ENCODE results near the gene ZNF277. TPM values are rescaled to one million over a fixed set of nuclear protein-coding genes. Genes with fewer than 3 reads are reported as not detected.

Gene ZNF277
- total RNA-seq, 6 donors from 2014 or later, result 20.8 to 63.1 (median 34.8) TPM

DNA sequence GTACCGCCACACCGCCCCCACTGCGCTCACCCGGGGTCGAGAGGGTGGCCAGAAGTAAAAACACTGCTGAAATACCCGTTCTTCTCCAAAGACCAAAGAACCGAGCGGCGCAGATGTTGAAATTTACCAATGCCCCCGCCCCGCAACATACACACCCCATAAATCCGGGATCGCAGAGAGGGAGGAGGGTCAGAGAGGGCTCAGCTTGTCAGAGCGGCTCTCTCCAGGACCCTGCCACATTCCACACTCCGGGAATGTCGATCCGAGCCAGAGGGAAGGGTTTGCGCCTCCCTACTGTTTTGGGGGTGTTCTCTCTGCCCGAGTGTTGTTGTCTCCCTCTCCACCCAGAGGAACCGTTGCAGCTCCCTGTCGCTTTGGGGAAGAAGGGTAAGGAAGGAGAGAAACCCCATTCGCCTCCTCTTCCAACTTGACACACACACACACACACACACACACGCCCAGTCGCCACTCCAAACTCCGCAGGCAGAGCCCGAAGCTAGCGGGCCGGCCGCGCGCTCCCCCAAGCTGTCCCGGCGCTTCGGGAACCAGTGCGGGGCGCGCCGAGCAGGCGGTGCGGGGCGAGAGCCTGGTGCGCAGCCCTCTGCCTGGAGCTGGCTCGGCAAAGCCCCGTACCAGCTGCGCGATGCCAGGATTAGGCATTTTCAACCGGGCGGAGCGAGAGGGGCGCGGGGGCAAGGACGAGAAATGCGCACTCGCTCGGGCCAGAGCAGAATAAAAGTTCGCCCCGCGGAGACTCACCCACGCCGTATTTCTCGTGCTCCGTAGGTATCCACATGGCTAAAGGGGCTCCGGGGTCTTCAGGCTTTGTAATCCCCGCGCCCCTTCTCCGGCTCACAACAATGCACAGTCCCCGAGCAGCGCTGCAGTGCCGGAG lies 905 bp upstream of the ZNF277 start:
- TF ChIP-seq, protein P1, sequence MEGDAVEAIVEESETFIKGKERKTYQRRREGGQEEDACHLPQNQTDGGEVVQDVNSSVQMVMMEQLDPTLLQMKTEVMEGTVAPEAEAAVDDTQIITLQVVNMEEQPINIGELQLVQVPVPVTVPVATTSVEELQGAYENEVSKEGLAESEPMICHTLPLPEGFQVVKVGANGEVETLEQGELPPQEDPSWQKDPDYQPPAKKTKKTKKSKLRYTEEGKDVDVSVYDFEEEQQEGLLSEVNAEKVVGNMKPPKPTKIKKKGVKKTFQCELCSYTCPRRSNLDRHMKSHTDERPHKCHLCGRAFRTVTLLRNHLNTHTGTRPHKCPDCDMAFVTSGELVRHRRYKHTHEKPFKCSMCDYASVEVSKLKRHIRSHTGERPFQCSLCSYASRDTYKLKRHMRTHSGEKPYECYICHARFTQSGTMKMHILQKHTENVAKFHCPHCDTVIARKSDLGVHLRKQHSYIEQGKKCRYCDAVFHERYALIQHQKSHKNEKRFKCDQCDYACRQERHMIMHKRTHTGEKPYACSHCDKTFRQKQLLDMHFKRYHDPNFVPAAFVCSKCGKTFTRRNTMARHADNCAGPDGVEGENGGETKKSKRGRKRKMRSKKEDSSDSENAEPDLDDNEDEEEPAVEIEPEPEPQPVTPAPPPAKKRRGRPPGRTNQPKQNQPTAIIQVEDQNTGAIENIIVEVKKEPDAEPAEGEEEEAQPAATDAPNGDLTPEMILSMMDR (IDR thresholded peaks at IDR 0.05), result peak in 1 of 6 experiments; percentile 3
- TF ChIP-seq POLR2AphosphoS5 (IDR thresholded peaks at IDR 0.05), result no peak
- peak in 1 of 4 donors; percentile 19 for TF ChIP-seq POLR2A (IDR thresholded peaks at IDR 0.05)
- TF ChIP-seq EP300 (IDR thresholded peaks at IDR 0.05), result no peak
- no peaks in the 10 kb centered on the region for H3K9me3 ChIP-seq
- peaks cover 19 to 34% (median 26%) of the 10 kb centered on the region in 4 donors for H3K4me1 ChIP-seq
- WGBS, 2 donors, result 0 to 1% methylated on average over 17 to 45 of the region's 69 CpGs
- DNase-seq (peak; percentile 66 to 92), ATAC-seq (ENCODE audit: low FRiP score in 2 of 2) (peak; percentile 64 to 68)
- H3K36me3 ChIP-seq, result no peaks in the 10 kb centered on the region
- H3K27ac ChIP-seq, result peak overlapping the region; percentile 87 to 90 (median 88)
- no peaks in the 10 kb centered on the region for H3K27me3 ChIP-seq
- H3K4me3 ChIP-seq, result peak overlapping the region; percentile 75 to 97 (median 85)

DNA sequence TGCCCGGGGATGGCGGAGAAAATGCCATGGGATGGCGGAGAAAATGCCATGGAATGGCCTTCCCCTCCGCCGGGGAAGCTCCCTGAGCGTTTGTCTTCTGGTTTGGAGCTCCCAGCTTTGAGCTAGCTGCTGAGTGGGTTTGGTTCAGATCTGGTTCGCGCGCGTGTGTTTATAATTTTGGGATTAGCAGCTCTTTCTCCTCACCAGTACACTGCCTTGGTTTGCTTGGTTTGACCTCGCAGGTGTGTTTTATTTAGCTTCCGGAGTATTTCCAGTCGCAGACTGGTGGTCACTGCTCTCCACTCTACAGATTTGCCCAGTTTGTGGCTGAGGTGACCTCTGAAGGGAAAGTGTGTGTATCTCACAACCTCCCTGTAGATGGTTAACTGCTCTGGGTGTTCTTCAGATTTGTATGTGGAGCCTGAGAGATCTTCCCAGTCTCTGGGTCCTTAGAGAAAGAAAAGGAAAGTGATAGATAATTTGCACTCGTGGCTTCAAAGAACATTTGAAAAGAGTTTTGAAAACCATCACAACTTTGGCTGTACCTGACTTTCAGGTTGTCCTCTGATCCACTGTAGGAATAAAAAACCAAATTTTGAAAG lies 597 bp downstream of the ZNF277 start:
- TF ChIP-seq, protein P1 (IDR thresholded peaks at IDR 0.05), result no peak
- TF ChIP-seq EP300 (IDR thresholded peaks at IDR 0.05) (no peak), POLR2AphosphoS5 (IDR thresholded peaks at IDR 0.05) (no peak), POLR2A (IDR thresholded peaks at IDR 0.05) (no peak)
- H3K27ac ChIP-seq, result peak overlapping the region; percentile 70 to 88 (median 82)
- no peaks in the 10 kb centered on the region for H3K9me3 ChIP-seq
- WGBS, 2 donors, result 0 to 2% methylated on average over 14 of the region's 14 CpGs
- DNase-seq (no peak), ATAC-seq (ENCODE audit: low FRiP score in 2 of 2) (peak in 1 of 2 donors; percentile 0)
- H3K36me3 ChIP-seq, result no peaks in the 10 kb centered on the region
- H3K4me1 ChIP-seq, result peaks cover 32 to 37% (median 34%) of the 10 kb centered on the region in 4 donors
- peak overlapping the region; percentile 53 to 94 (median 76) for H3K4me3 ChIP-seq
- H3K27me3 ChIP-seq, result no peaks in the 10 kb centered on the region

DNA sequence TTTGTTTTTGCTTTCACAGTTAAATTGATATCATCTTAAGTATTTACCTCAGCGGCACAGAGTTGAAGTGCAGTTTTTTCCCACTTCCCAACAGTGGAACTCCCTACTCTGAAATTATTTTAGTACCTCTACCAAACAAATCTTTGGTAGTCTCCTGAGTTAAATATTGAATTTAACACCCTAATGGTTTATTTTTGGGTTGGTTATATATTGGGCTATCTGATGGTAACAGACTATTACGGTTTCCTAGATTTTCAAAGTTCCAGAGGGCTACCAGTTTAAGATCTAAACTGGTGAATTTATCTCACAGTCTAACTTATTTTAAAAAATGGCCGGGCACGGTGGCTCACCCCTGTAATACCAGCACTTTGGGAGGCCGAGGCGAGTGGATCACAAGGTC lies 1.3 kb downstream of the ZNF277 start:
- WGBS, 2 donors, result 89 to 92% methylated on average over 6 of the region's 6 CpGs
- Histone ChIP-seq H3K36me3 (no peaks in the 10 kb centered on the region), H3K27me3 (no peaks in the 10 kb centered on the region), H3K4me1 (peaks cover 31 to 36% (median 34%) of the 10 kb centered on the region in 4 donors), H3K9me3 (no peaks in the 10 kb centered on the region), H3K4me3 (peak overlapping the region in 3 of 4 donors; percentile 75 to 94 (median 76)), H3K27ac (peak overlapping the region in 2 of 4 donors; percentile 77 to 88)
- no peak for TF ChIP-seq POLR2AphosphoS5 (IDR thresholded peaks at IDR 0.05)
- no peak for TF ChIP-seq EP300 (IDR thresholded peaks at IDR 0.05)
- TF ChIP-seq, protein P1 (IDR thresholded peaks at IDR 0.05), result no peak
- TF ChIP-seq POLR2A (IDR thresholded peaks at IDR 0.05), result no peak
- no peak for DNase-seq
- ATAC-seq (ENCODE audit: low FRiP score in 2 of 2), result no peak

DNA sequence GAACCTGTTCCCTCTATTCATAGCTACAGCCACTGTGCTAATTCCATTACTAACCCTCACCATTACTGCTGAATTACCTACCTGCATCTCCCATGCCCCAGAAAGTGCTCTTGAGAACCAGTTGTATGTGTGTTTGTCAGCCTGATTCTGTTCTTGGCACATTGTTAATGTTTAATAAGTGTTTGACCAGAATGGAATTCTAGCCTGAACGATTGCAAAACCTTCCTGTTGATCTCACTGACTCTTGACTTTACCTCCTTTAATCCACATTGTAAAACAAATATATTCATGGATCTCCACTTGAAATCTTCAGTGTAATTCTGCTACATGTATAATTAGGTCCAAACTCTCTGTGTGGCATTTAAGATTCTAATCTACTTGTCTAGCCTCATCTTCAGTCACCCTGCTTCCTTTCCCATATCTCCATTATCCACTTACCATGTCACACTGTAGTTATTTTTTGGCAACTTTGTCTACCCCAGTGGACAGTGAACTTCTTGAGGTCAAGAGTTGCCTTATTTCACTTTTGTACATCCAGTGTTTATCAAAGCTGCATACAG lies 4.9 kb downstream of the ZNF277 start:
- DNase-seq (peak in 1 of 2 donors; percentile 58), ATAC-seq (ENCODE audit: low FRiP score in 2 of 2) (peak; percentile 10 to 47)
- H3K27ac ChIP-seq, result peak overlapping the region; percentile 34 to 55 (median 42)
- H3K9me3 ChIP-seq, result no peaks in the 10 kb centered on the region
- H3K27me3 ChIP-seq, result no peaks in the 10 kb centered on the region
- no peak for TF ChIP-seq POLR2A (IDR thresholded peaks at IDR 0.05)
- TF ChIP-seq, protein P1 (IDR thresholded peaks at IDR 0.05), result no peak
- TF ChIP-seq EP300 (IDR thresholded peaks at IDR 0.05), result peak in 1 of 4 donors; percentile 78
- TF ChIP-seq POLR2AphosphoS5 (IDR thresholded peaks at IDR 0.05), result peak; percentile 23 to 34
- no peak overlapping the region for H3K4me3 ChIP-seq
- H3K36me3 ChIP-seq, result no peaks in the 10 kb centered on the region
- H3K4me1 ChIP-seq, result peaks cover 24 to 38% (median 30%) of the 10 kb centered on the region in 4 donors
- 26 to 43% methylated on average over 1 of the region's 1 CpG for WGBS, 2 donors
